ENCODE data around the gene SLC9B1. TPM values are rescaled to one million over a fixed set of nuclear protein-coding genes. Genes with fewer than 3 reads are reported as not detected.

The SLC9B1 gene
- total and polyA plus RNA-seq, 2 of the 13 experiments (the other 11 are each of a cell fraction or from before 2014, with no cell fraction given), result 0.17 to 0.20 TPM

GRCh38 chr4:103019308-103020124 is at the start of gene SLC9B1 (continued):
- TF ChIP-seq, protein P1, sequence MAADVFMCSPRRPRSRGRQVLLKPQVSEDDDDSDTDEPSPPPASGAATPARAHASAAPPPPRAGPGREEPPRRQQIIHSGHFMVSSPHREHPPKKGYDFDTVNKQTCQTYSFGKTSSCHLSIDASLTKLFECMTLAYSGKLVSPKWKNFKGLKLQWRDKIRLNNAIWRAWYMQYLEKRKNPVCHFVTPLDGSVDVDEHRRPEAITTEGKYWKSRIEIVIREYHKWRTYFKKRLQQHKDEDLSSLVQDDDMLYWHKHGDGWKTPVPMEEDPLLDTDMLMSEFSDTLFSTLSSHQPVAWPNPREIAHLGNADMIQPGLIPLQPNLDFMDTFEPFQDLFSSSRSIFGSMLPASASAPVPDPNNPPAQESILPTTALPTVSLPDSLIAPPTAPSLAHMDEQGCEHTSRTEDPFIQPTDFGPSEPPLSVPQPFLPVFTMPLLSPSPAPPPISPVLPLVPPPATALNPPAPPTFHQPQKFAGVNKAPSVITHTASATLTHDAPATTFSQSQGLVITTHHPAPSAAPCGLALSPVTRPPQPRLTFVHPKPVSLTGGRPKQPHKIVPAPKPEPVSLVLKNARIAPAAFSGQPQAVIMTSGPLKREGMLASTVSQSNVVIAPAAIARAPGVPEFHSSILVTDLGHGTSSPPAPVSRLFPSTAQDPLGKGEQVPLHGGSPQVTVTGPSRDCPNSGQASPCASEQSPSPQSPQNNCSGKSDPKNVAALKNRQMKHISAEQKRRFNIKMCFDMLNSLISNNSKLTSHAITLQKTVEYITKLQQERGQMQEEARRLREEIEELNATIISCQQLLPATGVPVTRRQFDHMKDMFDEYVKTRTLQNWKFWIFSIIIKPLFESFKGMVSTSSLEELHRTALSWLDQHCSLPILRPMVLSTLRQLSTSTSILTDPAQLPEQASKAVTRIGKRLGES (CRISPR knock-in tag; IDR thresholded peaks at IDR 0.05; ENCODE audit: borderline replicate concordance), result no peak; the same call in 1 of the 2 replicates
- no peak for TF ChIP-seq ZMAT3 (CRISPR knock-in tag; conservative IDR thresholded peaks at IDR 0.05)
- peak; percentile 86 for TF ChIP-seq HNRNPLL (IDR thresholded peaks at IDR 0.05; ENCODE audit: low read depth, low read length, poor library complexity, severe bottlenecking)
- TF ChIP-seq ZNF781 (CRISPR knock-in tag; IDR thresholded peaks at IDR 0.05; ENCODE audit: borderline replicate concordance, not compliant biosample characterization), result peak; percentile 40
- 0 out of 2 replicates have a peak, but pooled peaks have one; percentile 30 for TF ChIP-seq THRA (CRISPR knock-in tag; IDR thresholded peaks at IDR 0.05; ENCODE audit: borderline replicate concordance)
- 0 out of 2 replicates have a peak, but pooled peaks have one; percentile 37 for TF ChIP-seq NCOA1 (CRISPR knock-in tag; IDR thresholded peaks at IDR 0.05)
- TF ChIP-seq NR2F1 (CRISPR knock-in tag; IDR thresholded peaks at IDR 0.05), result no peak
- TF ChIP-seq KAT7 (CRISPR knock-in tag; IDR thresholded peaks at IDR 0.05; ENCODE audit: borderline replicate concordance), result peak; percentile 67; the same call in 1 of the 2 replicates
- TF ChIP-seq ZBTB7B (CRISPR knock-in tag; IDR thresholded peaks at IDR 0.05), result peak; percentile 48; the same call in 1 of the 2 replicates
- no peak for TF ChIP-seq ZNF652 (CRISPR knock-in tag; IDR thresholded peaks at IDR 0.05; ENCODE audit: borderline replicate concordance, low read depth)
- TF ChIP-seq ZNF501 (CRISPR knock-in tag; IDR thresholded peaks at IDR 0.05), result peak; percentile 83
- peak; percentile 20; the same call in 1 of the 2 replicates for TF ChIP-seq SNAPC5 (CRISPR knock-in tag; IDR thresholded peaks at IDR 0.05; ENCODE audit: borderline replicate concordance)
- peak; percentile 43; the same call in 1 of the 2 replicates for TF ChIP-seq ZNF614 (CRISPR knock-in tag; IDR thresholded peaks at IDR 0.05; ENCODE audit: borderline replicate concordance)
- 0 out of 2 replicates have a peak, but pooled peaks have one; percentile 33 for TF ChIP-seq ZIK1 (CRISPR knock-in tag; IDR thresholded peaks at IDR 0.05; ENCODE audit: borderline replicate concordance, low read depth)
- peak; percentile 79; the same call in 1 of the 2 replicates for TF ChIP-seq ZNF451 (CRISPR knock-in tag; IDR thresholded peaks at IDR 0.05)
- TF ChIP-seq ZNF18 (CRISPR knock-in tag; IDR thresholded peaks at IDR 0.05; ENCODE audit: insufficient replicate concordance), result no peak
- TF ChIP-seq FOSL1 (CRISPR knock-in tag; IDR thresholded peaks at IDR 0.05; ENCODE audit: borderline replicate concordance), result no peak
- TF ChIP-seq ZNF275 (CRISPR knock-in tag; IDR thresholded peaks at IDR 0.05; ENCODE audit: borderline replicate concordance), result no peak
- peak; percentile 43 for TF ChIP-seq TEAD3 (CRISPR knock-in tag; optimal IDR thresholded peaks at IDR 0.05; ENCODE audit: borderline replicate concordance)
- 0 out of 2 replicates have a peak, but pooled peaks have one; percentile 70 for TF ChIP-seq ZNF558 (CRISPR knock-in tag; IDR thresholded peaks at IDR 0.05; ENCODE audit: borderline replicate concordance)
